Ishikawa (cell line): ENCODE data around the gene SCFD2.

Experiments used
- CEBPB ChIP-seq: IDR thresholded peaks from 2 replicates; pipeline ENCODE4 v1.6.1; 2012
- CREB1 ChIP-seq: IDR thresholded peaks from 2 replicates; pipeline ENCODE4 v1.6.1; 2012; ENCODE audit warnings: low read depth
- EGR1 ChIP-seq: IDR thresholded peaks from 2 replicates; pipeline ENCODE4 v1.6.1; 2012
- EP300 ChIP-seq: IDR thresholded peaks from 2 replicates; pipeline ENCODE4 v1.6.1; 2012; ENCODE audit warnings: borderline replicate concordance
- FOXM1 ChIP-seq: IDR thresholded peaks from 2 replicates; pipeline ENCODE4 v1.6.1; 2012; ENCODE audit warnings: low read depth, borderline replicate concordance
- NFIC ChIP-seq: IDR thresholded peaks from 2 replicates; pipeline ENCODE4 v1.6.1; 2012
- RAD21 ChIP-seq: IDR thresholded peaks from 2 replicates; pipeline ENCODE4 v1.6.1; 2012; ENCODE audit warnings: low read depth
- TAF1 ChIP-seq: IDR thresholded peaks from 2 replicates; pipeline ENCODE4 v1.6.1; 2012; ENCODE audit warnings: low read depth, mild to moderate bottlenecking
- TCF12 ChIP-seq: IDR thresholded peaks from 2 replicates; pipeline ENCODE4 v1.6.1; 2012; ENCODE audit warnings: low read depth
- TEAD4 ChIP-seq: IDR thresholded peaks from 2 replicates; pipeline ENCODE4 v1.6.1; 2012
- YY1 ChIP-seq: IDR thresholded peaks from 2 replicates; pipeline ENCODE4 v1.6.1; 2012; ENCODE audit warnings: low read depth
- ZBTB7A ChIP-seq: IDR thresholded peaks from 2 replicates; pipeline ENCODE4 v1.6.1; 2012; ENCODE audit warnings: low read depth
- TF ChIP-seq, protein P1 (sequence below): IDR thresholded peaks from 2 replicates; pipeline ENCODE4 v1.6.1; 2012
- TF ChIP-seq, protein P2 (sequence below): IDR thresholded peaks from 2 replicates; pipeline ENCODE4 v1.6.1; 2012
- TF ChIP-seq, protein P3 (sequence below): IDR thresholded peaks from 2 replicates; pipeline ENCODE4 v1.6.1; 2012; ENCODE audit warnings: low read depth, mild to moderate bottlenecking

Gene SCFD2

DNA sequence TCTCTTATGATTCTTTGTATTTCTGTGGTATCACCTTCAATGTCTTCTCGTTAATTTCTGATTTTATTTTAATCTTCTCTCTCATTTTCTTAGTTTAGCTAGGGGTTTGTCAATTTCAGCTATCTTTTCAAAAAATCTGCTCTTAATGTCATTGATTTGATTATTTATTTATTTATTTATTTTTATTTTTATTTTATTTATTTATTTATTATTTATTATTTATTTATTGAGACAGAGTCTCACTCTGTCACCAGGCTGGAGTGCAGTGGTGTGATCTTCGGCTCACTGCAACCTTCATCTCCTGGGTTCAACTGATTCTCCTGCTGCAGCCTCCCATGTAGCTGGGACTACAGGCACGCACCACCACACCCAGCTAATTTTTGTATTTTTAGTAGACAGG is 194.1 kb downstream of the SCFD2 start:
- no peak for TF ChIP-seq TEAD4
- TF ChIP-seq EP300: no peak
- TF ChIP-seq, protein P1, sequence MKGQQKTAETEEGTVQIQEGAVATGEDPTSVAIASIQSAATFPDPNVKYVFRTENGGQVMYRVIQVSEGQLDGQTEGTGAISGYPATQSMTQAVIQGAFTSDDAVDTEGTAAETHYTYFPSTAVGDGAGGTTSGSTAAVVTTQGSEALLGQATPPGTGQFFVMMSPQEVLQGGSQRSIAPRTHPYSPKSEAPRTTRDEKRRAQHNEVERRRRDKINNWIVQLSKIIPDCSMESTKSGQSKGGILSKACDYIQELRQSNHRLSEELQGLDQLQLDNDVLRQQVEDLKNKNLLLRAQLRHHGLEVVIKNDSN: no peak
- TF ChIP-seq FOXM1: no peak
- no peak for TF ChIP-seq EGR1
- TF ChIP-seq CREB1: no peak
- TF ChIP-seq TAF1: no peak
- TF ChIP-seq RAD21: no peak
- no peak for TF ChIP-seq ZBTB7A
- no peak for TF ChIP-seq YY1
- TF ChIP-seq NFIC: no peak
- TF ChIP-seq TCF12: no peak
- TF ChIP-seq, protein P2, sequence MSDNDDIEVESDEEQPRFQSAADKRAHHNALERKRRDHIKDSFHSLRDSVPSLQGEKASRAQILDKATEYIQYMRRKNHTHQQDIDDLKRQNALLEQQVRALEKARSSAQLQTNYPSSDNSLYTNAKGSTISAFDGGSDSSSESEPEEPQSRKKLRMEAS: no peak
- TF ChIP-seq, protein P3, sequence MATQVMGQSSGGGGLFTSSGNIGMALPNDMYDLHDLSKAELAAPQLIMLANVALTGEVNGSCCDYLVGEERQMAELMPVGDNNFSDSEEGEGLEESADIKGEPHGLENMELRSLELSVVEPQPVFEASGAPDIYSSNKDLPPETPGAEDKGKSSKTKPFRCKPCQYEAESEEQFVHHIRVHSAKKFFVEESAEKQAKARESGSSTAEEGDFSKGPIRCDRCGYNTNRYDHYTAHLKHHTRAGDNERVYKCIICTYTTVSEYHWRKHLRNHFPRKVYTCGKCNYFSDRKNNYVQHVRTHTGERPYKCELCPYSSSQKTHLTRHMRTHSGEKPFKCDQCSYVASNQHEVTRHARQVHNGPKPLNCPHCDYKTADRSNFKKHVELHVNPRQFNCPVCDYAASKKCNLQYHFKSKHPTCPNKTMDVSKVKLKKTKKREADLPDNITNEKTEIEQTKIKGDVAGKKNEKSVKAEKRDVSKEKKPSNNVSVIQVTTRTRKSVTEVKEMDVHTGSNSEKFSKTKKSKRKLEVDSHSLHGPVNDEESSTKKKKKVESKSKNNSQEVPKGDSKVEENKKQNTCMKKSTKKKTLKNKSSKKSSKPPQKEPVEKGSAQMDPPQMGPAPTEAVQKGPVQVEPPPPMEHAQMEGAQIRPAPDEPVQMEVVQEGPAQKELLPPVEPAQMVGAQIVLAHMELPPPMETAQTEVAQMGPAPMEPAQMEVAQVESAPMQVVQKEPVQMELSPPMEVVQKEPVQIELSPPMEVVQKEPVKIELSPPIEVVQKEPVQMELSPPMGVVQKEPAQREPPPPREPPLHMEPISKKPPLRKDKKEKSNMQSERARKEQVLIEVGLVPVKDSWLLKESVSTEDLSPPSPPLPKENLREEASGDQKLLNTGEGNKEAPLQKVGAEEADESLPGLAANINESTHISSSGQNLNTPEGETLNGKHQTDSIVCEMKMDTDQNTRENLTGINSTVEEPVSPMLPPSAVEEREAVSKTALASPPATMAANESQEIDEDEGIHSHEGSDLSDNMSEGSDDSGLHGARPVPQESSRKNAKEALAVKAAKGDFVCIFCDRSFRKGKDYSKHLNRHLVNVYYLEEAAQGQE: no peak
- no peak for TF ChIP-seq CEBPB

DNA sequence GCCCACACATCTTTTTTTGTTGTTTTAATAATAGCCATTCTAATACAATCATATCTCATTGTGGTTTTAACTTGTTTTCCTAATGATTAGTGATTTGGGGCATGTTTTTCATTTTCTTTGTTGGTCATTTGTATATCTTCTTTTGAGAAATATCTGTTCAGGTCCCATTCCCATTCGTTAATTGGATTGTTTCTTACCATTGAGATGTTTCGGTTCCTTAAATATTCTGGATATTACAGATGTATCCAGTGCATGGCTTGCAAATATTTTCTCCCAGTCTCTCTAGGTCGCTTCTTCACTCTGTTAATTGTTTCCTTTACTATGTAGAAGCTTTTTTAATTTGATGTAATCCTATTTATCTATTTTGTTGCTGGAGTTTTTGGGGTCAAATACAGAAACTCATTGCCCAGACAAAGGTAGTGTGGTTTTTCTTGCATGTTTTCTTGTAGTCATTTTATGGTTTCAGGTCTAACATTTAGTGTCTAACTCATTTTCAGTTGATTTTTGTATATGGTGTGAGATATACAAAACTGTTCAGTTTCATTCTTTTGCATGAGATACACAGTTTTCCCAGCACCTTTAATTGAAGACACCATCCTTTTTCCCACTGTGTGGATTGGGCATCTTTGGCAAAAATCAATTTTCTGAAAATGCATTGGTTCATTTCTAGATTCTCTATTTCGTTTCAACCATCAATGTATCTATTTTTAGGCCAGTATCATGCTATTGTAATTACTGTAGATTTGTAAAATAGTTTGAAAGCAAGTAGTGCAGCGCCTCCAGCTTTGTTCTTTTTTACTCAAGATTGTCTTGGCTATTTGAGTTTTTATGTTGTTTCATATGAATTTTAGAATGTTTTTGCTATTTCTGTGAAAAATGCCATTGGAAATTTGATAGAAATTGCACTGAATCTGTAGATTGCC is 195.9 kb downstream of the SCFD2 start:
- no peak for TF ChIP-seq EGR1
- no peak for TF ChIP-seq EP300
- TF ChIP-seq TAF1: no peak
- TF ChIP-seq RAD21: no peak
- TF ChIP-seq, protein P2: no peak
- TF ChIP-seq, protein P3: no peak
- no peak for TF ChIP-seq TCF12
- no peak for TF ChIP-seq NFIC
- no peak for TF ChIP-seq TEAD4
- TF ChIP-seq CEBPB: no peak
- no peak for TF ChIP-seq ZBTB7A
- TF ChIP-seq FOXM1: no peak
- TF ChIP-seq CREB1: no peak
- TF ChIP-seq YY1: no peak
- TF ChIP-seq, protein P1: no peak

DNA sequence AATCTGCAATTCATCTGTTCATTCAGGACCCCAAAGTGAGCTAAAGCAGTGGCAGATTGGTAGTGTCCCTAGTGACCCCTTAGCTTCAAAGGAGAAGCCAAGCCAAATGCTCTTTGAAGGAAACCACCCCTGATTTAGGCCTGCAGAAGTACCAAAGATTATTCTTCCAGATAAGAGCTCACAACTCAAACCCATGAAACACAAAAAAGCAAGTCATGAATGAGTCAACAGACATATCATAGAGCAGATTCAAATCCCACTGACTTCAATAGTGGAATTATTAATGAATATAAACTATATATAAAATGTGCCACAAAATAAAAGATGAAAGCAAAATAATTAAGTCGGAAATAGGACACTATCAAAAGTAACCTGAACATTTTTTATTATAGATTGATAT is 197.6 kb downstream of the SCFD2 start:
- TF ChIP-seq ZBTB7A (no peak), FOXM1 (no peak), CREB1 (no peak), TAF1 (no peak)
- TF ChIP-seq, protein P1: no peak

DNA sequence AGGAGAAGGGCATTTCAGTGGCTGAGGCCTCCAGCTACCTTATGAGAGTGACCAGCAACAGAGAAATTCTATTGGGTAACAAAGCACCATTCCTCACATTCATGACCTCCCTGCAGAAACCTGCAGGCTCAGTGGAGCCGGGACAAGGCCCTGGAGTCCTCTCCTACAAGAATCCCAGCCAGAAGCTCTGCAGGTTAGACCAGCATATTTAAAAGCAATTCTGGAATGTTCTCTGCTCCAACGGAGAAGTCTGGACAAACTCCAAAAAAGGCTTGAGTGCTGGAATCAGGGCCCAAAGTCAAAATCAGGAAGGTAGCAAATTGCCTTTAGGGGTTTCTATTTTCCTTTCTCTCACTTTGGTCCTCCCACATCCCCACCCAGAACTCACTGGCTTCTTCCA is 202.9 kb downstream of the SCFD2 start:
- TF ChIP-seq EP300: no peak
- TF ChIP-seq, protein P2: no peak
- TF ChIP-seq TCF12: no peak
- no peak for TF ChIP-seq YY1
- no peak for TF ChIP-seq RAD21

DNA sequence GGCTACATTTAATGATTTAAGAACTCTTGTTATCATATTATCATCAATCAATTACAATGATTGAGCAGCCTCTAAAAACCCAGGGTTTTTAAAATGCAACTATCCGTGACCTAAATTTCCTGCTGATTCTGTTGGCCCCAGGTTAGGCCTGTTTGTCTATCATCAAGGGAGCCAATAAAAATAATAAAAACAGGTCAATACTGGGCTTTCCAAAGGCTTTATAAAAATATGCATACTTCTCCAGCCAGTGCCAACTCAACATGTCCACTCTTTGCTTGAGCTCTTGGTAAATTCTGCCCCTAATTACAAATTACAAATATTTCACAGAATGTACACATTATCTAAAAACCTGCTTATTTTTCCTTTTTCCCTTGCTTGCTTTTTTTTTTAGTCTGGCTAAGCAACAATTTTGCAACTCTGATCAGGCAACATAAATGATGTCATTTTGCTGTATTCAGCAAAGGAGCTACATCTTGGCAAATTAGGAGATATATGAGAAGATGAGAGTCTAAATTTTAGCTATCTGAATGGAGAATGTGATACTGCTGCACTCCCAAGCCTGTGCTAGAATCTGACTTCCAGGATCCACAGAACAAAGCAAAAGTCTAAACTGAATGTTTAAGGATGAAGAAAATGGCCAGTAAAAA is 204.0 kb downstream of the SCFD2 start:
- TF ChIP-seq CEBPB: no peak
- no peak for TF ChIP-seq RAD21
- no peak for TF ChIP-seq FOXM1
- no peak for TF ChIP-seq CREB1
- no peak for TF ChIP-seq TEAD4
- TF ChIP-seq TCF12: no peak
- no peak for TF ChIP-seq YY1
- TF ChIP-seq EP300: no peak
- TF ChIP-seq, protein P3: no peak
- TF ChIP-seq, protein P2: no peak
- no peak for TF ChIP-seq ZBTB7A
- TF ChIP-seq TAF1: no peak
- TF ChIP-seq, protein P1: no peak
